H1 (cell line): Measurements from ENCODE around the gene FBXO8. TPM values are rescaled to one million over a fixed set of nuclear protein-coding genes. Genes with fewer than 3 reads are reported as not detected.

Experiments used
- CTCF ChIA-PET: fragments of 300-600 bp; sonication (Branson Sonifier 250); formaldehyde crosslinking; loops from one replicate; lab custom pipeline; 2021; ENCODE audit not compliant: partially characterized antibody; lab: Charles Lee
- POLR2A ChIA-PET: fragments of 300-600 bp; sonication (Branson Sonifier 250); formaldehyde crosslinking; loops from one replicate; lab custom pipeline; 2021; ENCODE audit warnings: inconsistent platforms; ENCODE audit not compliant: partially characterized antibody; lab: Charles Lee
- DNase-seq, 2 experiments: peaks; one replicate each; pipeline versions ENCODE4 v3.0.0 to v3.0.0-alpha.2; 2010 to 2022; ENCODE audit warnings: low spot score in 2 of 2, low read depth in 1 of 2, mixed read lengths in 1 of 2
- FAIRE-seq: peaks from 2 replicates; lab custom pipeline; 2011; peaks lifted over from hg19 to GRCh38; lab: Jason Lieb, UNC
- H2AFZ ChIP-seq: 2 replicates; pipeline ENCODE4 v1.8.1; 2012; ENCODE audit warnings: low read length, inconsistent platforms
- H2AK5ac ChIP-seq: 2 replicates; pipeline ENCODE4 v1.6.1; 2013; ENCODE audit warnings: low read depth, low read length
- H2BK120ac ChIP-seq: replicated peaks from 2 replicates; pipeline ENCODE3; 2013; ENCODE audit warnings: low read depth, low read length, inconsistent platforms
- H2BK12ac ChIP-seq: 2 replicates; pipeline ENCODE4 v1.6.1; 2013; ENCODE audit warnings: low read depth, low read length
- H2BK15ac ChIP-seq: 2 replicates; pipeline ENCODE4 v1.6.1; 2013; ENCODE audit warnings: low read length
- H2BK20ac ChIP-seq: 2 replicates; pipeline ENCODE4 v1.6.1; 2013; ENCODE audit warnings: low read length
- H2BK5ac ChIP-seq: 2 replicates; pipeline ENCODE4 v1.6.1; 2013; ENCODE audit warnings: low read depth, low read length
- H3K14ac ChIP-seq: 2 replicates; pipeline ENCODE4 v1.6.1; 2013; ENCODE audit warnings: inconsistent platforms; ENCODE audit not compliant: insufficient read length
- H3K18ac ChIP-seq: 2 replicates; pipeline ENCODE4 v1.6.1; 2013; ENCODE audit warnings: low read length; ENCODE audit errors: extremely low read depth
- H3K23ac ChIP-seq: 2 replicates; pipeline ENCODE4 v1.6.1; 2013; ENCODE audit warnings: inconsistent platforms; ENCODE audit not compliant: insufficient read length
- H3K23me2 ChIP-seq: 2 replicates; pipeline ENCODE4 v1.6.1; 2013; ENCODE audit warnings: low read depth, low read length
- H3K27ac ChIP-seq: 2 replicates; pipeline ENCODE4 v1.6.1; 2011; ENCODE audit warnings: low read depth, low read length, inconsistent platforms
- H3K27me3 ChIP-seq, 4 experiments: replicated peaks in 1 of 4; 1 replicate in 1 of 4; 2 replicates in 3 of 4; pipeline versions ENCODE4 v1.6.1 to v1.8.1; 2011 to 2013; ENCODE audit warnings: low read length in 3 of 4, mild to moderate bottlenecking in 3 of 4, inconsistent platforms in 2 of 4, mixed read lengths in 2 of 4, moderate library complexity in 1 of 4; ENCODE audit not compliant: control insufficient read depth in 3 of 4, insufficient read depth in 3 of 4; ENCODE audit errors: extremely low read depth in 1 of 4
- H3K36me3 ChIP-seq, 4 experiments: 2 replicates each; pipeline versions ENCODE4 v1.6.1 to v1.8.1; 2011 to 2013; ENCODE audit warnings: mild to moderate bottlenecking in 4 of 4, low read length in 3 of 4, moderate library complexity in 2 of 4, control low read depth in 1 of 4, inconsistent platforms in 1 of 4; ENCODE audit not compliant: insufficient read depth in 4 of 4, control insufficient read depth in 2 of 4
- H3K4ac ChIP-seq: replicated peaks from 2 replicates; pipeline ENCODE3; 2013; ENCODE audit warnings: low read length, low read depth, mixed read lengths, inconsistent platforms; ENCODE audit not compliant: insufficient read length
- H3K4me1 ChIP-seq, 4 experiments: replicated peaks in 1 of 4; 1 replicate in 1 of 4; 2 replicates in 3 of 4; pipeline versions ENCODE4 v1.6.1 to v1.8.1; 2011 to 2013; ENCODE audit warnings: low read length in 3 of 4, inconsistent platforms in 2 of 4, mixed read lengths in 1 of 4; ENCODE audit not compliant: insufficient read depth in 4 of 4, control insufficient read depth in 3 of 4
- H3K4me2 ChIP-seq, 2 experiments: 2 replicates each; pipeline versions ENCODE4 v1.6.1 to v1.8.1; 2011 to 2013; ENCODE audit warnings: low read depth in 2 of 2, low read length in 2 of 2, control low read depth in 1 of 2, inconsistent platforms in 1 of 2, mild to moderate bottlenecking in 1 of 2; ENCODE audit not compliant: insufficient read depth in 1 of 2
- H3K4me3 ChIP-seq, 4 experiments: fragments of 200-600, 300-600 bp in 1 of 4; sonication (generic), shearing (Covaris generic), sonication (Bioruptor Twin) in 1 of 4; 2 replicates each; pipeline versions ENCODE4 v1.5.1 to v1.8.1; 2011 to 2016; ENCODE audit warnings: low read length in 4 of 4, low read depth in 3 of 4, control low read depth in 2 of 4, inconsistent platforms in 2 of 4, mild to moderate bottlenecking in 2 of 4, mixed read lengths in 1 of 4, moderate library complexity in 1 of 4; ENCODE audit not compliant: insufficient read depth in 2 of 4; ENCODE audit errors: extremely low read depth in 1 of 4
- H3K56ac ChIP-seq: replicated peaks from 2 replicates; pipeline ENCODE3; 2013; ENCODE audit warnings: low read depth, mild to moderate bottlenecking, mixed read lengths, low read length, inconsistent platforms; ENCODE audit not compliant: insufficient read length
- H3K79me1 ChIP-seq: 2 replicates; pipeline ENCODE4 v1.6.1; 2013; ENCODE audit warnings: low read depth, low read length, control low read depth
- H3K79me2 ChIP-seq, 2 experiments: 2 replicates each; pipeline versions ENCODE4 v1.6.1 to v1.8.1; 2012 to 2013; ENCODE audit warnings: low read length in 2 of 2, mild to moderate bottlenecking in 2 of 2, inconsistent platforms in 1 of 2; ENCODE audit not compliant: insufficient read depth in 2 of 2, control insufficient read depth in 1 of 2
- H3K9ac ChIP-seq, 4 experiments: replicated peaks in 1 of 4; 1 replicate in 1 of 4; 2 replicates in 3 of 4; pipeline versions ENCODE4 v1.6.1 to v1.8.1; 2011 to 2013; ENCODE audit warnings: low read depth in 3 of 4, low read length in 3 of 4, control low read depth in 2 of 4, mild to moderate bottlenecking in 2 of 4, moderate library complexity in 2 of 4, inconsistent platforms in 1 of 4; ENCODE audit errors: extremely low read depth in 1 of 4
- H3K9me3 ChIP-seq, 2 experiments: 2 replicates each; pipeline versions ENCODE4 v1.6.1 to v1.8.1; 2012 to 2013; ENCODE audit warnings: mild to moderate bottlenecking in 2 of 2, moderate library complexity in 2 of 2, control low read depth in 1 of 2, inconsistent platforms in 1 of 2, low read depth in 1 of 2, low read length in 1 of 2, mixed read lengths in 1 of 2; ENCODE audit not compliant: insufficient read depth in 2 of 2
- H4K20me1 ChIP-seq, 2 experiments: replicated peaks in 1 of 2; 2 replicates each; pipeline versions ENCODE3 to v1.8.1; 2011 to 2013; ENCODE audit warnings: inconsistent platforms in 2 of 2, low read length in 2 of 2, mild to moderate bottlenecking in 1 of 2; ENCODE audit not compliant: insufficient read depth in 2 of 2, control insufficient read depth in 1 of 2
- H4K5ac ChIP-seq: 2 replicates; pipeline ENCODE4 v1.6.1; 2013; ENCODE audit warnings: low read length, low read depth, mixed read lengths, inconsistent platforms; ENCODE audit not compliant: insufficient read length
- H4K8ac ChIP-seq: 2 replicates; pipeline ENCODE4 v1.8.0; 2013; ENCODE audit warnings: mild to moderate bottlenecking, moderate library complexity, low read length, inconsistent platforms; ENCODE audit not compliant: insufficient read depth; ENCODE audit errors: extremely low read depth
- H4K91ac ChIP-seq: replicated peaks from 2 replicates; pipeline ENCODE3; 2013; ENCODE audit warnings: low read length, mixed read lengths, inconsistent platforms; ENCODE audit not compliant: insufficient read length
- CHD1 ChIP-seq: IDR thresholded peaks from 2 replicates; pipeline ENCODE4 v1.6.1; 2012; ENCODE audit warnings: low read depth, low read length, improper control_type of control experiment
- CHD2 ChIP-seq: IDR thresholded peaks from 2 replicates; pipeline ENCODE4 v1.6.1; 2012; ENCODE audit warnings: low read length, improper control_type of control experiment
- CREB1 ChIP-seq: IDR thresholded peaks from 2 replicates; pipeline ENCODE4 v1.6.1; 2012; ENCODE audit warnings: inconsistent platforms
- CTBP2 ChIP-seq: IDR thresholded peaks from 2 replicates; pipeline ENCODE4 v1.7.0; 2011; ENCODE audit warnings: borderline replicate concordance, mild to moderate bottlenecking, moderate library complexity, mixed read lengths, low read length; ENCODE audit not compliant: insufficient read depth, insufficient read length
- EP300 ChIP-seq, 2 experiments: IDR thresholded peaks; 1 replicate in 1 of 2; 2 replicates in 1 of 2; pipeline ENCODE4 v1.6.1; 2011 to 2012; ENCODE audit warnings: low read depth in 2 of 2, low read length in 2 of 2, mild to moderate bottlenecking in 2 of 2, borderline replicate concordance in 1 of 2, inconsistent platforms in 1 of 2, moderate library complexity in 1 of 2
- NANOG ChIP-seq: IDR thresholded peaks from 2 replicates; pipeline ENCODE4 v1.6.1; 2011; ENCODE audit warnings: low read length, low read depth, mild to moderate bottlenecking, inconsistent platforms; ENCODE audit not compliant: insufficient read depth, poor library complexity, severe bottlenecking
- POU5F1 ChIP-seq: IDR thresholded peaks from 2 replicates; pipeline ENCODE4 v1.6.1; 2011; ENCODE audit warnings: low read depth, mild to moderate bottlenecking, low read length, moderate library complexity
- SIRT6 ChIP-seq: IDR thresholded peaks from one replicate; pipeline ENCODE4 v1.7.1; 2012; ENCODE audit warnings: low read length, inconsistent platforms
- SP4 ChIP-seq: IDR thresholded peaks from 2 replicates; pipeline ENCODE4 v1.6.1; 2012; ENCODE audit warnings: low read length, inconsistent platforms
- TCF12 ChIP-seq: IDR thresholded peaks from 2 replicates; pipeline ENCODE4 v1.6.1; 2011; ENCODE audit warnings: low read depth, mild to moderate bottlenecking, low read length
- YY1 ChIP-seq: IDR thresholded peaks from 2 replicates; pipeline ENCODE4 v1.6.1; 2011; ENCODE audit warnings: low read depth, mild to moderate bottlenecking, low read length
- ZNF274 ChIP-seq: IDR thresholded peaks from 2 replicates; pipeline ENCODE4 v1.7.0; 2012; ENCODE audit warnings: low read length, borderline replicate concordance; ENCODE audit errors: extremely low read depth
- WGBS, 2 experiments: shearing (Covaris generic) in 1 of 2; methylation state at CpG; one replicate each; pipeline versions ENCODE4 v1.1.6 to v1.1.7; 2013 to 2015; ENCODE audit warnings: low lambda C conversion rate in 2 of 2, mixed read lengths in 2 of 2, inconsistent platforms in 1 of 2, low coverage in 1 of 2, missing lambda C conversion rate in 1 of 2; ENCODE audit not compliant: insufficient replicate concordance in 2 of 2, insufficient coverage in 1 of 2, insufficient read length in 1 of 2; ENCODE audit errors: extremely low coverage in 1 of 2, missing lambda C conversion rate in 1 of 2; 5-methylcytosine and 5-hydroxymethylcytosine counted together
- polyA plus RNA-seq, 7 experiments: library from polyadenylated mRNA; depleted of rRNA in 3 of 7; stranded (reverse) in 5 of 7; unstranded in 2 of 7; fragments of >200 nt in 5 of 7; fragments of 200-250 nt in 2 of 7; gene quantifications; 1 replicate in 5 of 7; 2 replicates in 1 of 7; 4 replicates in 1 of 7; pipeline versions ENCODE4 v1.2.1 to v1.2.3, GENCODE V29; 2011 to 2013; ENCODE audit warnings: missing spikeins in 2 of 7, mixed read lengths in 2 of 7
- total RNA-seq: library from RNA; stranded (reverse); fragmentation: NEBNext Ultra II Directional; extraction: Animal tissue kit (Norgen Biotek cat#: 25700); gene quantifications from 2 replicates; pipeline ENCODE4 v1.2.1, GENCODE V29; 2021
- TF ChIP-seq, protein P1 (sequence below): IDR thresholded peaks from 2 replicates; pipeline ENCODE4 v1.6.1; 2012; ENCODE audit warnings: inconsistent platforms

The FBXO8 gene
- total and polyA plus RNA-seq, 2 of the 8 experiments (the other 6 are each of a cell fraction or from before 2014, with no cell fraction given), result 5.1 to 7.5 TPM

DNA sequence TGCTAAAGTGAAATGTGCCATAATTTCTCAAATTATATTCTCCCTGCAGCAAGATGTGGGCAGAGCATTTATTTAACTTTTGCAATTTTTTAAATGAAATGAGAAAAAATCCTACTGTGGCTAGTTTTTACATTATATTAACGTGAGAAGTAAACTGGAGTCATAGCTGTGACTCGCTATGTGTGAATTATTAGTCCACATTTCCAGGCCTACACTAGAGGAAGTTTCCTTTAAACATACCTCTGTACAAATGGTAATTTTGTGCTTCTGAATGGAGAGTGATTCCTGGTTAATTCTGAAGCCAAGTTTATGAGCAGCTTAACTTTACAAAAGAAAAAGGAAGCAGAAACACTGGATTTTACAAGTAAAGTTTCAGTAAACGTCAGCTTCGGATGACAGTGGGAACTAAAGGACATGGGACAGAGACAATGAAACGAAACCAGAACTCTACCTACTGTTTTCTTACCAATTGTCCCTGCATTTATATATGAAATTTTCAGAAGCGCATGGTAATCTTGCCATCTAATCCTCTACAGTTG is 72.4 kb downstream of the FBXO8 start:
- Histone ChIP-seq H2AK5ac (no peak overlapping the region), H4K91ac (no peak overlapping the region), H3K9me3 (no peaks in the 10 kb centered on the region), H4K20me1 (peaks cover 0 to 3% of the 10 kb centered on the region in 2 experiments), H2BK12ac (no peak overlapping the region), H4K8ac (no peak overlapping the region), H3K4me1 (peaks cover 5 to 18% (median 10%) of the 10 kb centered on the region in 4 experiments), H2AFZ (no peak overlapping the region), H3K36me3 (no peaks in the 10 kb centered on the region), H3K4me2 (peak overlapping the region in 1 of 2 experiments; percentile 58; a peak in 2 of 4 replicates), H2BK20ac (no peak overlapping the region), H2BK5ac (no peak overlapping the region), H3K14ac (no peak overlapping the region), H2BK120ac (no peak overlapping the region), H4K5ac (no peak overlapping the region), H3K79me1 (no peaks in the 10 kb centered on the region), H3K4me3 (0 out of 8 replicates have a peak overlapping the region, but pooled peaks of 1 of the 4 experiments have one; percentile 41), H3K4ac (no peak overlapping the region), H3K18ac (no peak overlapping the region), H3K9ac (no peak overlapping the region), H3K27ac (no peak overlapping the region), H2BK15ac (no peak overlapping the region), H3K27me3 (peaks cover 45 to 55% (median 52%) of the 10 kb centered on the region in 4 experiments), H3K23me2 (peaks cover 5% of the 10 kb centered on the region; the same call in 1 of the 2 replicates), H3K56ac (no peak overlapping the region), H3K23ac (no peak overlapping the region), H3K79me2 (no peaks in the 10 kb centered on the region)
- 39% methylated on average over 6 of the region's 6 CpGs; no CpG with 5 or more reads in 1 of the 2 experiments for WGBS, 2 experiments
- ChIA-PET CTCF (interaction anchor here (0.6 to 3.3 kb wide), 8 partner anchors 9 to 707 kb away, joined by 3 to 23 read pairs (median 5); no protein-coding TSS in a partner anchor), POLR2A (interaction anchor here (0.7 kb wide), 1 partner anchor 734 kb away, joined by 3 read pairs; no protein-coding TSS in a partner anchor)
- DNase-seq, result no peak
- no peak for FAIRE-seq
- no peak for TF ChIP-seq TCF12
- TF ChIP-seq NANOG, result no peak
- no peak for TF ChIP-seq CHD2
- TF ChIP-seq SIRT6, result no peak
- TF ChIP-seq EP300 (IDR thresholded peaks at IDR 0.05; ENCODE audit: borderline replicate concordance in 1 of 2, low read depth in 2 of 2, low read length in 2 of 2), result no peak
- TF ChIP-seq CHD1, result no peak
- no peak for TF ChIP-seq ZNF274
- TF ChIP-seq YY1, result no peak
- TF ChIP-seq, protein P1, sequence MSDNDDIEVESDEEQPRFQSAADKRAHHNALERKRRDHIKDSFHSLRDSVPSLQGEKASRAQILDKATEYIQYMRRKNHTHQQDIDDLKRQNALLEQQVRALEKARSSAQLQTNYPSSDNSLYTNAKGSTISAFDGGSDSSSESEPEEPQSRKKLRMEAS, result no peak
- no peak for TF ChIP-seq POU5F1
- TF ChIP-seq CTBP2, result no peak
- TF ChIP-seq CREB1, result no peak
- TF ChIP-seq SP4, result no peak
